ENCODE results near the gene HOXC6. TPM values are rescaled to one million over a fixed set of nuclear protein-coding genes. Genes with fewer than 3 reads are reported as not detected.

The HOXC6 gene
- polyA plus RNA-seq (2013, experiment 1 of 2; ENCODE audit: insufficient read length) = 0.07 TPM
- 0.08 TPM for polyA plus RNA-seq (2013, experiment 2 of 2; ENCODE audit: insufficient read length)

DNA sequence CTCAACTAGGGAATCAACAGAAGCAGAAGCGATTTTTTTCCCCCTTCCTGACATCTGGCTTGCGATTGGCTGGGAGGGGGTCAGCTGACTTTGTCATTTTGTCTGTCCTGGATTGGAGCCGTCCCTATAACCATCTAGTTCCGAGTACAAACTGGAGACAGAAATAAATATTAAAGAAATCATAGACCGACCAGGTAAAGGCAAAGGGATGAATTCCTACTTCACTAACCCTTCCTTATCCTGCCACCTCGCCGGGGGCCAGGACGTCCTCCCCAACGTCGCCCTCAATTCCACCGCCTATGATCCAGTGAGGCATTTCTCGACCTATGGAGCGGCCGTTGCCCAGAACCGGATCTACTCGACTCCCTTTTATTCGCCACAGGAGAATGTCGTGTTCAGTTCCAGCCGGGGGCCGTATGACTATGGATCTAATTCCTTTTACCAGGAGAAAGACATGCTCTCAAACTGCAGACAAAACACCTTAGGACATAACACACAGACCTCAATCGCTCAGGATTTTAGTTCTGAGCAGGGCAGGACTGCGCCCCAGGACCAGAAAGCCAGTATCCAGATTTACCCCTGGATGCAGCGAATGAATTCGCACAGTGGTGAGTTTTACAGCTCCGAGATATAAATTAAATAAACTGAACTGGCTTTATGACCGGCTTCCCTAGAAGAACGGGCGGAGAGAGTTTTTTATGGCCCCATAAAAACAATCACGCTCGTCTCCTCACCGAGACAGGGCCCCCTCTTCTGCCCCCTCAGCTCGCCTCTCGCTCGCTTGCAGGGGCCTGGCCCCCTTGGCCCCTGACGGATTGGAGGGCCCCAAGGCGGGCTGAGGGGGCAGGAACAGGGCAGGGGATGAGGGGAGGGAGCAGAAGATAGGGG is at the start of gene HOXC6:
TSS of gene HOXC6 (plus strand) at position 127 of the 888 bp plus-strand sequence. CDS start at position 209, 82 bp downstream.
- no peak for DNase-seq

DNA sequence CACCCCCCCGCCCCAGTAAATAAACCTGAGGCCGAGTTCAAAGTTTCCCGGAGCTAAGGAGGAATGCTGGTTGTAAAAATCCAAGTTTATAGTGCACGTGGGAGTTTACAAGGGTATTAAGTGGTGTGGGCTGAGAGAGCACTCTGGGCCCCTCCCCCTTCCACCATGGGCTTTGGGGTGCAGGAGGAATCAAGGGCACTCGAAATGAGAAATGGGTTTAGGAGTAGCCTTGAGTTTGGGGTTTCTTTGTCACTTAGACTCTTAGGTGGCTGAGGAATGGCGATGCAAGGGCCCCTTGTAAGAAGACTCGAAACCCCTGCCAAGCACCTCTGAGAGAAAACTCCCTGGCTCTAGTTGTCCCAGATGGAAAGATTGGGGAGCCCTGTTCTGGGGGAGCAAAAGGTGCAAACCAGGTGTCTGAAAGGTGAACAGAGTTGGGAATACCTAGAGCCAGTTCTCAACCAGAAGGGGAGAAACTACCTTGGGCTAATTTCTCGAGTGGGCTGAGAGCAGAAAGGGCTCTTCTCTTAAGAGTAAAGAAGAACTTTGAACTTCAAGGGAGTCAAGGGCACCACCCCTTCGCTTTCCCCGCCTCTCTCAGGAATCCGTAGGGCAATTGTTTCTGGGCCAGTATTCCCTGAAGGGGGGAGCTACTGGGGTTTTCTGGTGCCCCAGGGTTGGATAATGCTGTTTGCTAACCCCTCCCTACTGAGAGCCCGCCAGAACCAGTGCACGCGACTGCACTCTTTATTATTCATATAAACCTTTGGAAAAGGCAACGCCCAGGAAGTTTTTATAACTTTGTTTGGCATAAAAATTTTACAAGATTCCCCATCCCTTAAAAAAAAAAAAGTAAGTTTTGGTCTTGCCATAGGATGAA is 49.5 kb upstream of the HOXC6 start:
- DNase-seq = no peak

DNA sequence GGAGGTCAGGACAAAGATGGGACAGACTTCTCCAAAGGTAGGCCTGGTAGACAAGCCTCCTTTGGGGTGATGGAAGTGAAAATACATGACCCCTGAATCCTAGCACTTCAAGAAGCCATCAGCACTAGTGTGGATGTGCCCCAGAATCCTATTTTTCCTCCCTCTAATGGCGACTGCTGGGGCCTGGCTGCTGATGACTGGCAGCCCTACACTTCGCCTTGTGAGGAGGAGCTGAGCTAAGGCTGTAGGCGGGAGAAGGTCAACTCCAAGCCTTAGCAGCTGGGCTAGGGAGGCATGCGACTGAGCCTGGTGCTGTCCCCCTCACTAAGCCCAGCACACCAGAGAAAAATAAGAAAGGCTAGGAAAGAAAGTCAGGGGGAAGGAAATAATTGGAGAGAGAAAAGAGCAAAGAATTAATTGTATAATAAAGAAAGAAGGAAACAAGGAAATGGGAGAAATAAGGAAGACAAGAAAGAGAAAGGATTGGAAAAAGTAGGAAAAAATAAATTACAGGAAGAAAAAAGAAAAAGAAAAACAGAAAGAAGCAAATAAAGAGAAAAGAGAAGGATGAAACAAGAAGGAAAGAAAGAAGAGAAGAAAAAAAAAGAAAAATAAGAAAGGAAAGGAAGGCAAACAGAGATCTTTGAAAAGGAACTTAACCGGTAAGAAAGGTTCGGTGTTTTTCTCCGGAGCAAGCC is 48.0 kb upstream of the HOXC6 start:
- no peak for DNase-seq

DNA sequence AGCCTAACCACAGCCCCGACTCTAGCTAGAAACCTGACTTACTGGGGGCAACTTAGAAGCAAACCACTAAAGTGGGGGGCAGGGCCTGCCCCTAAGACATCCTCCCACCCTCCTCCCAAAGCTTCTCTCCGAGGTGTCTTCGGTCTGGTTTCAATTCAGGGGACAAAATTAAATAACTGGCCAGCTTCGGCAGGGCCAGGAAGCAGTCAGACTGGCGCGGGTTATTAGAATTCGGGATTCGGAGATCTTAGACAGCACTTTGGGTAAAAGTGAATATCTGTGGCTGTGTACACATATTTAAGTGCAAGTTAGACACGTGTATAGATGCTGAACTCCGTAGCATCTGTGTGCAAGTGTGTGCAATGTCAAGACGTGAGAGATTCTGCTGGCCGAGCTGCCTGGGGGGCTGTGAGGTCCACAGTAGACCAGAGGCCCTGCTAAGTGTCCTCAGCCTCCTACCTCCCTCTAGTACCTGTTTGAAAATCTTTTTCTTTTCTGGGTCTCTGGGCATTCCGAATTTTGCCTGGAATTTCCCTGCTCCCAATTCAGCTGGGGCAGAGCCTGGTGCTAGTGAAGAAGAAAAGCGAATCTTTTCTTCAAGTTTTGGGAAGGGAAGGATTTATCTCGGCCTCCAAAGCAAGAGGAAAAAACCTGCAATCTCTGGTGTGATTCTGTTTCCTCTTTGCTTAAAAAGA is 47.3 kb upstream of the HOXC6 start:
- DNase-seq = no peak

DNA sequence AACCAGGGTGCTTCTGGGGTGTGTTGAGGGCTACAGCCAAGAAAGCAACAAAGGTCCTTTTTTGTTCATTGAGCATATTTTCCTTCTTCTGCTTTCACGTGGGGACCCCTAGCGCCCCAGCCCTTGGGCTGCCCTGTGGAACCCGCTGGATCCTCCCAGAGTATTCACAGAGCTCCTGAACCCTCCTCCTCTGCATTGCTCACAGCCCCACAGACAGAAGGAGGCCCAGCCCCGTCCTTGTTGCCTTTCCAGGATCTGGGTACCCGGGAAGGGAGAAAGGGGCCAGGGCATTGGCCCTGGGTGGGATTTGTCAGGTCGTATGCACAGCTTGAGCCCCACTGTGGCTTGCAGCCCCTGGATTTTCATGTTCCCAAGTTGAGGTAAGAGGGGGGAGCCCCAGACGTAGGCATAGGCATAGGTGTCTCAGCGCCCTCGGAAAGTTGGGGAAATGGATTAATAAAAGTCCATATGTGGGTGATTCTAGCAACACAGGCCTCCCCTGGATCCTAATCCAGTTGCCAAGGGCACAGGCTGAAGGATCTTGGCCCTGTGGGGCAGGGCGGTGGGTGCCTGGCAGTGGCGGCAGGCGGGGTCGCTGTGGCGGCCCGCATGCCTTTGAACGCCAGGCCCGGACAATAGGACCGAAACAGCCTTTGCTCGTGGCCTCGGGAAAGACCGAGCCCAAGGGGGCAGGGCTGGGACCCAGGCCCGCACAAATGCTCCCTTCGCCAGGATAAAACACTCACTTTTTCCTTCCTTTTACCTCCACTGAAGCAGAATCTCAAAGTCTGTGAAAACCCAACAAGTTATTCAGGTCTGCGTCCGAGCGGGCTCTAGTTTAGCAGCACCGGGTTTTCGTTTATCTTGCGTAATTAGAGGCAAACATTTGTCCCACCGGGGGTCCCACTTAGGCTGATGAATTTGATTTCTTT is 46.3 kb upstream of the HOXC6 start:
- DNase-seq = no peak

DNA sequence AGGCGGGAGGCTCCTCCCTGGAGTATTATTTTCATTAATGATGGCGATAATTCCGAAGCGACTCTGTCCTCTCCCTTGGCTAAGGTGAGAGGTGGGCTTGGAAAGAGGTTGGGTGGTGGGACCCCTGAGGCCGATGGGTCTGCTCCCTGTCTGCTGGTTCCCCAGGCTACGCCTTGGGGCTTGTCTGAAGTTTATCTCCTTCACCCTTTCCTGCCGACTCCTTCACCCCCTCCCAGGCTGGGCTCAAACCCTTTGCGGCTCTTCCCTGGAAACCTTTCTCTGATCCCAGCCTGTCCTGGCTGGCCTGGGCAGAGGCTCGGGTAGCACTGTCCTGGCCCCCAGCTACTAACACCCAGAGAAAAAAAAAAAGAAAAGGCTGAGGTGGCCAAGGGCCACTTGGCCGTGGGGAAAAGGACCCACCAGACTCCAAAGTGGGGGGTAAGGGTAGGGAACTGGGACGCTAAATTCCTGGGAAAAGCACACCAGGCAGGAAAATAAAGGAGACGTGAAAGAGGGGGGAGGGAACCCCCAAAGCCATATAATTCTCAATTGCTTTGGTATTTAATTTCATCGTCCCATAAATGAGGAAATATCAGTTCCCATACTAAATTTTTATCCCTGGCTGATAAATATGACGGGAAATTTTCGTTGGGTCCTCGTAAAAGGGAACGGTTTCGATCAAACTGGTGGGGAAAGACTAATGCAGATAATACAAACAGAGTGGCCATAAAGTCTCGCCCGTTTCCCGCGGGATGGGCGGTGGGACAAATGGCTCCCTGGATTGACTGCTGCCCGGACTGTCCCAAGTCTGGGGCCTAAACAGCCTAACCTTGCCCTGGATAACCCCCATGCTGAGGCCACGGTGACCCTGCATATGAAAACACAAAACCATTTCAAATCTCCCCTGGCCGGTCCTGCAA is 45.3 kb upstream of the HOXC6 start:
- DNase-seq = no peak

DNA sequence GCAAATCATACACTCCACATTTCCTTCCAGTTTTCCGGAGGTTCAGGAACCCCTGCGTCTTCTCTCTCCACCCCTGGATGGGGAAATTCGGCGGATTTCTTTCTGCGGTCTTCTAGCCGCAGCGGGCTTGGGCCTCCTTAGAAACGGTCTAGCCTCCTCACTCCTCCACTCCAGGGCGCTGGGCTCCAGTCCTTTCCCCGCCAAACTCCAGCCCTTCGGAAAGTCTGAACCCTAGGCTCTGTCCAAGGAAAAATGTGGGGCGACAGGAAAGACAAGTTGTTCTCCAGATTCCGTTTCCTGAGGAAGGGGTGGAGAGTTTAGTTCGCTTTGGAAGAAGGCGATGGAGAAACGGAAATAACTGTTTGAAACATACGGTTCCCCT is 44.7 kb upstream of the HOXC6 start:
- DNase-seq = no peak

DNA sequence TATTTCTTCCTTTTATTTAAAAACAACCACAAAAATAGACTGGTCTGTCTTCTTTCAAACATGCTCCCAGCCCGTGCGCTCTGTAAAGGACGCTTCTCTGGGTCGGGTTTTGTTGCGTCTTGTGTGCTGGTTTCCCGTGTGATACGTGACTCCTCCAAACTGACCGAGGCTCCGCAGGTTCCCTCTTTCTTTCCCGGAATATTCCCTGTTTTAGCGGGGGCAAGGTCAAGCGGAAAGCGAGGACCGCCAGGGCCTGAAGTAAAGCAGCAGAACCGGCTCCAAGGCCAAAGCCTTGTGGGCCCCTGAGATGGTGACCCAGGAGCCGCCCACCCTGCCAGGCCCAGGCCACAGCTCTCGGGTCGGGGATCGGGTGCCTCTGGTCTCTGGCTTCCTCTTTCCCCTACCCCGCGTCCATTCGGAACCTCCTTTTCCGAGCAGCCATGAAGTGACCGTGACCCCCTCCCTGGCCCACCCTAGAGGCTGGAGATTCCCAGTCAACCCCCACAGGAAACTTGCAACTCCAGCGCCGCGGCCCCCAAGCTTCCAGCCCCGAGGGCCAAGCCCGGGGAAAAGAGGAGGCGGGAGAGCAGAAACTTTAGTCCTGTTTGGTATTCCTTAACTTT is 44.2 kb upstream of the HOXC6 start:
- DNase-seq = no peak

DNA sequence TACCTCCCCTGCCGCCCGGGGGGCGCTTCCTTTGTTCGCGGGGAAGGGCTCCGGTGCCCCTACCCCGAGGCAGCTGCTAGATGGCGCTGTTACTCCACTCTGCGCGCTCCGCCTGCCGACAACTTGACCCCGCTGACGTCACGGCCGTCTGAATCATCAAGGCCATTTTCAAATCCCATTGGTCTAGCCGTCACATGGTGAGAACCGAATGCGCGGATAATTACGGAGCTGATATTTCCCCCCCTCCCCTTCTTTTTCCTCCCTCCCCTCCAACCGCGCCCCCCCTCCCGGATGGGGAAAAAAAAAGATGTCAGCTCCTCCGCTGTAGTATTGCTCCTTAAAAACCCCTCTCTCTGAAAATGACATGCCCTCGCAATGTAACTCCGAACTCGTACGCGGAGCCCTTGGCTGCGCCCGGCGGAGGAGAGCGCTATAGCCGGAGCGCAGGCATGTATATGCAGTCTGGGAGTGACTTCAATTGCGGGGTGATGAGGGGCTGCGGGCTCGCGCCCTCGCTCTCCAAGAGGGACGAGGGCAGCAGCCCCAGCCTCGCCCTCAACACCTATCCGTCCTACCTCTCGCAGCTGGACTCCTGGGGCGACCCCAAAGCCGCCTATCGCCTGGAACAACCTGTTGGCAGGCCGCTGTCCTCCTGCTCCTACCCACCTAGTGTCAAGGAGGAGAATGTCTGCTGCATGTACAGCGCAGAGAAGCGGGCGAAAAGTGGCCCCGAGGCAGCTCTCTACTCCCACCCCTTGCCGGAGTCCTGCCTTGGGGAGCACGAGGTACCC is 43.1 kb upstream of the HOXC6 start, which contains the start of gene HOXC10:
TSS of gene HOXC10 (plus strand) at position 246 of the 791 bp plus-strand sequence. CDS start at position 360, 114 bp downstream.
- DNase-seq = peak; percentile 70

DNA sequence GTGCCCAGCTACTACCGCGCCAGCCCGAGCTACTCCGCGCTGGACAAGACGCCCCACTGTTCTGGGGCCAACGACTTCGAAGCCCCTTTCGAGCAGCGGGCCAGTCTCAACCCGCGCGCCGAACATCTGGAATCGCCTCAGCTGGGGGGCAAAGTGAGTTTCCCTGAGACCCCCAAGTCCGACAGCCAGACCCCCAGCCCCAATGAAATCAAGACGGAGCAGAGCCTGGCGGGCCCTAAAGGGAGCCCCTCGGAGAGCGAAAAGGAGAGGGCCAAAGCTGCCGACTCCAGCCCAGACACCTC is 42.6 kb upstream of the HOXC6 start:
- DNase-seq = no peak

DNA sequence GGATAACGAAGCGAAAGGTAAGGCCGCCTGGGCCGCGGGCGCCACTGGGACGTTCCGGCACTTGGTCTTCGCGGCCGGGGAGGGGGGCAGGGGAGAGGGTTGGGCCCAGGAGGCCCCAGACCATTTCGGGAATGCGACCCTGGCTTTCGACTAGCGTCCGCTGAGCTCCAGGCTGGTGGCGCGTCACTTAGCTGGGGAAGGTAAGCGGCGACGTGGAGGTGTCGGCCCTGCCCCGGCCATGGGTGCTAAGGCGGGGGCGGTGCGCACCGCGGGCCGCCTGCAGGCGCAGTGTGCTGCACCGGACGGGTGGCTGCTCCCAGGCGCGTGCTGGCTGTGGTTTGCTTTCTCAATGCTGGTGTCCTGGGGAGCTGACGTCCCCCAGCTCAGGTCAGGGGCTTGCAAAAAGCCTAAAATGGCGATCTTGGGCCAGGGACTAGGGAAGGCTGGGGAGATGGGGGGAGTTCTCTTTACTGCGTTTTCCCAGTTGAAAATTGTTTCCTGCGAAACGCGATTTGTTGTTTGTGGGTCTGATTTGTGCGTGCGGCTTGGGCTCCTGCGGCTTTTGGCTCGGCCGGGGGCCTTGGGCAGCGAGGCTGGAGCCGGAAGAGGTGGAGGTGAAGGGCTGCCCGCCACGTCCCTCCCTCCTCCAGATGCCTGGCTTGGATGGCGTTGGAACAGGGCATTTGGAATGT is 42.1 kb upstream of the HOXC6 start:
- no peak for DNase-seq

DNA sequence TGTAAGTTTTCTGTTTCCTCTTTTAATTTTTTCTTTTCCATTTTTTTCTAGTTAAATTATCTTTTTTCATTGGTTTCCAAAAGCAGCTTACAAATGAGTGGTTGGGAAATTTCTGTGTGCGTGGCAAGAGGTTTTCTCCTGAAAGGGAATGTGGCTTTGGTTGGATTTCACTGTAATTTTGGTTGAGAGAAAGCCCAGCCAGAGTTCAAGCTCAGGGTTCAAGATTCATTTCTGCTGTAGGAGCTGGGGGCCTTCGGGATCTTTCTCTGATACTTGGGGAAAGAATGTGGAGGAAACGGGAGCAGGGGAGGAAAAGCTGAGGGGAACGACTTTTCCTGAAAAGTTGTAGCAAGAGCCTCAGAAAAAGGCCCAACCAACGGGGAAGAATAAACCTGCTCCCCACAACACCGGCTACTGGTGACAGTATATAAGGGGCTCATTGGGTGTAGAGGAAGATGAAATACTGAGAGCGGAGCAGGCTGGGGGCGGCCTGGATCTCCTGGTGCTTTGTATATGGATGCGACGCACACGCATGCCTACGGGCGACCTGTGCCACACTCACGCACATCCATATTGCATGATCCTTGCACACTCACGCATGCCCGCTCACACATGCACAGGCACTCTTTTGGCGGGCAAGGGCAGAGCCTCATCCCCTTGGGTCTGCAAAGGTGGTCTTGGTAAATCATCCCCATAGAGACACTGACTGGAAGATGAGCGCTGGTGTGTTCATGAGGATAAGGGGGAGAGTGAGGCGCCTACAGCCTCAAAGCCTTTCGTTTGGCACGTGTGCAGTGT is 41.4 kb upstream of the HOXC6 start:
- no peak for DNase-seq

DNA sequence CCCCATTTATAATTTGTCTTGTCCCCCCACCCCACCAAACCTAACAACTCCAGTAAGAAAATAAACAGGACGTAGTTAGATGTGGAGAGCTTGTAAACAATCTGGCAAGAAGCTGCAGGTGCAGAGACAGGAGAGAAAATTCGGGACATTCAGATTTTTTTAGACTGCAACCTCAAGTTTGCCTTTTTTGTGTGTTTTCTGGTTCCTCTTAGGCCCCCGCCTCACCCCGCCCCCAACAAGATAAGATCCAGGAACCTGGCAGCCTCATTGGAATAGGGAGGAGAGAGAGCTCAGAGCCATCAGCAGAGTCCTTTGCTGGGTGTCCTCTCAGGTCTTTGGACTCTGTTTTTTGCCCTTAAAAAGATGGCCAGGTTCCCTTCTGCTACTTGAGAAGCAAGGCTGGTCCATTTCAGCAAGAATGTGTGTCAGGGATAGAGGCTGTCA is 40.4 kb upstream of the HOXC6 start:
- DNase-seq = no peak

DNA sequence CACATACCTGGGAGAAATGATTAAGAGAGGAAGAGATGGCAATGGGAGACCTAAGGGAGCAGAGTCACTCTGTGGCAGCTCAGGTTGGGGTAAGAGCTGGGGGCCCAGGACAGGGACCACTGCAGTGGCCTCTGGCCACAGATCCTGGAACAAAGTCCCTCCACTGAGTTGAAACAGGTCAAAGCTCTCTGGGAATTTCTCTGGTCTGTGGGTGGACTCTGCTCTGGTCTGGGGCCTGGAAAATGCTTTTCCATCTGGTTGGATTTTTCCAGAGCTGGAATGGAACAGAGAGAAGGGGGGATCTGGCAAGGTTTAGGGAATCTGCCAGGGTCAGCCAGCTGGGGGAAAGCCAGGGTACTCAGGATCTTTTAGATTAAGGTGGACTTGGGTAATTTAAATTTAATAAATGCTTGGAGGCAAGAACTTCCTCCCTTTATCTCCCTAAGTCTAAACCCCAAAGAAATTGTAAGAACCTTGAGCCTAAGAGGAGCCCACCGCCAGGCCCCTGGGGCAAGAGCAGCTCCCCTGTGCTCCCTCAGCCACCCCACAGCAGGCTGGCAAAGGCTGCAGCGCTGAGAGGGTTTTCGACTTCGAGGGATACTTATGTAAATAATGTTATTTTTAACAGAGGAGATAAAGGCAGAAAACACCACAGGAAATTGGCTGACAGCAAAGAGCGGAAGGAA is 39.6 kb upstream of the HOXC6 start:
- DNase-seq = no peak

DNA sequence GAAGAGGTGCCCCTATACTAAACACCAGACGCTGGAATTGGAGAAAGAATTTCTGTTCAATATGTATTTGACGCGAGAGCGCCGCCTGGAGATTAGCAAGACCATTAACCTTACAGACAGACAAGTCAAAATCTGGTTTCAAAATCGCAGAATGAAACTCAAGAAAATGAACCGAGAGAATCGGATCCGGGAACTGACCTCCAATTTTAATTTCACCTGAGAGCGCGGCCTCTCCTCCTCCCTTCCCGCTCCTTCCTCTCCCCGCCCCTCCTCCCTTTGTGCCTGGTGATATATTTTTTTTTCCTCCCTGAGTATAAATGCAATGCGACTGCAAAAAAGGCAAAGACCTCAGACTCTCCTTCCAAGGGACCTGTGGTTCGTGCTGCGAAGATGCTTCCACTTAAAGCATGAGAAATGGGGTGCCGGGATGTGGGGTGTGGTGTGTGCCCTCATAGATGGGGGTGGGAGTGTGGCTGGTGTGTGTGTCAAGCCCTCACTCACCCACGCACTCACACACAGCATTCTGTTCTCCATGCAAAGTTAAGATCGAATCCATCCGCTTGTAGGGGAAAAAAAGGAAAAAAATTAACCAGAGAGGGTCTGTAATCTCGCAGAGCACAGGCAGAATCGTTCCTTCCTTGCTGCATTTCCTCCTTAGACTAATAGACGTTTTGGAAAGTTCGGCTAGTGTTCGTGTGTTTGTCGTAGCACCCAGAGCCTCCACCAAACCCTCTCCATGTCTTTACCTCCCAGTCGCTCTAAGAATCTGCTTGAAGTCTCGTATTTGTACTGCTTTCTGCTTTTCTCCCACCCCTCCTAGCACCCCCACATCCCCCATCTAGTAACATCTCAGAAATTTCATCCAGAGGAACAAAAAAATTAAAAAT is 38.8 kb upstream of the HOXC6 start:
- DNase-seq = no peak
